Epithelial cell of proximal tubule (primary cell): ENCODE data around the gene ZBTB47. TPM values are rescaled to one million over a fixed set of nuclear protein-coding genes. Genes with fewer than 3 reads are reported as not detected.

Experiments used
- DNase-seq: peaks from one replicate; pipeline ENCODE4 v3.0.0-alpha.2; 2011; ENCODE audit warnings: low read depth
- H3K4me3 ChIP-seq: 2 replicates; pipeline ENCODE4 v1.5.1; 2011; ENCODE audit warnings: low read depth, mild to moderate bottlenecking, low read length
- CTCF ChIP-seq: conservative IDR thresholded peaks from 2 replicates; pipeline ENCODE4 v1.5.1; 2012; ENCODE audit warnings: low read depth, mild to moderate bottlenecking, low read length
- total RNA-seq: library from RNA; depleted of rRNA; stranded (reverse); fragments of >200 nt; gene quantifications from 2 replicates; pipeline ENCODE4 v1.2.3, GENCODE V29; 2015

ZBTB47 gene
- total RNA-seq, 1 donor from 2014 or later: 5.6 TPM

GRCh38 chr3:42713747-42714146 lies 60.2 kb downstream of the ZBTB47 start:
- no peak overlapping the region for H3K4me3 ChIP-seq
- no peak for TF ChIP-seq CTCF
- DNase-seq: no peak

GRCh38 chr3:42714171-42714852 lies 60.8 kb downstream of the ZBTB47 start:
- no peak for TF ChIP-seq CTCF
- no peak for DNase-seq
- H3K4me3 ChIP-seq: no peak overlapping the region

Other genes starting within 250 kb of the ZBTB47 start
- gene LYZL4, start 243.1 kb upstream of the ZBTB47 start, total RNA-seq: not detected in 2 replicates
- 0.43 TPM in 1 of 2 replicates, not detected in the other for gene VIPR1, start 151.1 kb upstream of the ZBTB47 start, total RNA-seq
- gene SEC22C, start 71.7 kb upstream of the ZBTB47 start, total RNA-seq: 40.8 and 60.0 TPM in 2 replicates
- 26.9 and 31.5 TPM in 2 replicates for gene SS18L2, start 62.8 kb upstream of the ZBTB47 start, total RNA-seq
- gene NKTR, start 53.0 kb upstream of the ZBTB47 start, total RNA-seq: 18.2 and 24.3 TPM in 2 replicates
- gene KLHL40, start 31.8 kb downstream of the ZBTB47 start, total RNA-seq: not detected in 2 replicates
- not detected in 2 replicates for gene HHATL, start 49.1 kb downstream of the ZBTB47 start, total RNA-seq
- 0.65 and 1.7 TPM in 2 replicates for gene CCDC13, start 119.6 kb downstream of the ZBTB47 start, total RNA-seq
- gene HIGD1A, start 150.8 kb downstream of the ZBTB47 start, total RNA-seq: 246 and 247 TPM in 2 replicates
- gene ACKR2, start 155.7 kb downstream of the ZBTB47 start, total RNA-seq: 2.8 and 6.1 TPM in 2 replicates
- gene CYP8B1, start 222.2 kb downstream of the ZBTB47 start, total RNA-seq: not detected in 2 replicates